ENCODE results near the gene TRPM8.
"Not testable (repeated sequence)": the region's sequence is repeated elsewhere in the genome, so short reads cannot be mapped to it uniquely, and the experiment has no call there.

DNA sequence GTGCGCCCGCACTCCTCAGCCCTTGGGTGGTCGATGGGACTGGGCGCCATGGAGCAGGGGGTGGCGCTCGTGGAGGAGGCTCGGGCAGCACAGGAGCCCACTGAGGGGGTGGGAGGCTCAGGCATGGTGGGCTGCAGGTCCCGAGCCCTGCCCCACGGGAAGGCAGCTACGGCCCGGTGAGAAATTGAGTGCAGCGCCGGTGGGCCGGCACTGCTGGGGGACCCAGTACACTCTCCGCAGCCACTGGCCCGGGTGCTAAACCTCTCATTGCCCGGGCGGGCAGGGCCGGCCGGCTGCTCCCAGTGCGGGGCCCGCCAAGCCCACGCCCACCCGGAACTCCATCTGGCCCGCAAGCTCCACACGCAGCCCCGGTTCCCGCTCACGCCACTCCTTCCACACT, 55.3 kb downstream of the TRPM8 start:
- TF ChIP-seq, protein P1, sequence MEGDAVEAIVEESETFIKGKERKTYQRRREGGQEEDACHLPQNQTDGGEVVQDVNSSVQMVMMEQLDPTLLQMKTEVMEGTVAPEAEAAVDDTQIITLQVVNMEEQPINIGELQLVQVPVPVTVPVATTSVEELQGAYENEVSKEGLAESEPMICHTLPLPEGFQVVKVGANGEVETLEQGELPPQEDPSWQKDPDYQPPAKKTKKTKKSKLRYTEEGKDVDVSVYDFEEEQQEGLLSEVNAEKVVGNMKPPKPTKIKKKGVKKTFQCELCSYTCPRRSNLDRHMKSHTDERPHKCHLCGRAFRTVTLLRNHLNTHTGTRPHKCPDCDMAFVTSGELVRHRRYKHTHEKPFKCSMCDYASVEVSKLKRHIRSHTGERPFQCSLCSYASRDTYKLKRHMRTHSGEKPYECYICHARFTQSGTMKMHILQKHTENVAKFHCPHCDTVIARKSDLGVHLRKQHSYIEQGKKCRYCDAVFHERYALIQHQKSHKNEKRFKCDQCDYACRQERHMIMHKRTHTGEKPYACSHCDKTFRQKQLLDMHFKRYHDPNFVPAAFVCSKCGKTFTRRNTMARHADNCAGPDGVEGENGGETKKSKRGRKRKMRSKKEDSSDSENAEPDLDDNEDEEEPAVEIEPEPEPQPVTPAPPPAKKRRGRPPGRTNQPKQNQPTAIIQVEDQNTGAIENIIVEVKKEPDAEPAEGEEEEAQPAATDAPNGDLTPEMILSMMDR (IDR thresholded peaks at IDR 0.05): not testable (repeated sequence)
- TF ChIP-seq POLR2AphosphoS5 (IDR thresholded peaks at IDR 0.05; ENCODE audit: insufficient read depth in 1 of 2, low read depth in 1 of 2): not testable (repeated sequence)
